Measurements from ENCODE around the gene TDRD6. TPM values are rescaled to one million over a fixed set of nuclear protein-coding genes. Genes with fewer than 3 reads are reported as not detected.
"Not testable (repeated sequence)": the region's sequence is repeated elsewhere in the genome, so short reads cannot be mapped to it uniquely, and the experiment has no call there.

The TDRD6 gene
- total RNA-seq, 1 donor: under 0.01 TPM

DNA sequence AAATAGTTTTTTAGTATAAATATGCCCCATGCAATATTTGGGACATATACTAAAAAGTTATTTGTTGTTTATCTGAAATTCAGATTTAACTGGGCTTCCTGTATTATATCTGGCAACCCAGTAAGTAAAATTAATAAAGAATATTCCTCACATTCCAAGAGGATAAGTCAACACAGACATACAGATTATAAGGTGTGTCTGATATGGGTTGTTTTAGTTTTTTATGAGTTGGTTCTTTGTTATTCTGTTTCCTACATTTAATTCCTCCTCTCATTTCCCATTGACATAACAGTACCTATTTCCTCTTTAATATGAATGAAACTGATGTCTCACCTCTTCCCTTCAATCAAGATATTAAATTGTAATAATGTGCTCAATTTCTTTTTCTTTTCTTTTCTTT is 49.2 kb downstream of the TDRD6 start:
- DNase-seq (ENCODE audit: low read depth in 2 of 3, low spot score in 2 of 3): no peak

DNA sequence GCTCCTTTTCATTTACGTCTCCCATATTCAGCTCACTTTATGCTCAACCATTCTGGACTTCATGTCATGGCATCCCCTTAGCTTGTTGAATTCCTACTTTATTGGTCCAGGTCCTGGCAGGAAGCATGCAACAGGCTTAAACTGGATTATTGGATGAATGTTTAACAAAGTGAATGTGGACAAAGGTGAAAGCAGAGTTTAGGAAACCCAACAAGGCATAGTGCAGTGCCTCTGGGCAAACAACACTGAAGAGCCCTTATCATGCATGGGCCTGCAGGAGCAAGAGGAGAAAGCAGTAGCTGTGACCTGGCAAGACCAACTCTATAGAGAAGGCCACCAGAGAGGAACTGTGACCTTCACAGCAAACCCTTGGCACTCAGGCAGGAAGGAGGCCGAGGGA is 53.8 kb downstream of the TDRD6 start:
- no peak for DNase-seq (ENCODE audit: low read depth in 2 of 3, low spot score in 2 of 3)

DNA sequence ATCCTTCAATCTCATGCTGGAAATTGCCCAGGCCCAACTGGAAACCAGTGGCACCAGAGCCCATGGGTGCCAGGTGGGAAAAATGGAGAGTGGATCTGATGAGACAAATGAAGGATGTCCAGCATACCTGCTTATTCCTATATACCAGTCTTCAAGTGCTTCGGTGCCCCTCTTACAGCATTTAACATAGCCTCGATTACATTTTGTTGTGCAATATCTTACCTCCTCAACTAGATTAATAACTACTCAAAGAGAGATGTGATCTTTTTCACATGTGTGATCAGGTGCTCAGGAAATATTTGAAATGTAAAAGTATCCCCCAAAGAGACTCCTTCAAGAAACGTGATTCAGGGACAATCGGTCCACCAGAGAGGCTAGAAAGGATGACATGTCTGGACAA is 54.2 kb downstream of the TDRD6 start:
- DNase-seq (ENCODE audit: low read depth in 2 of 3, low spot score in 2 of 3): no peak

GRCh38 chr6:46743425-46744158 is 55.9 kb downstream of the TDRD6 start:
- no peak for DNase-seq (ENCODE audit: low read depth in 2 of 3, low spot score in 2 of 3)

GRCh38 chr6:46744159-46744725 is 56.6 kb downstream of the TDRD6 start:
- not testable (repeated sequence) for DNase-seq (ENCODE audit: low read depth in 2 of 3, low spot score in 2 of 3)

- no peak for DNase-seq (ENCODE audit: low read depth in 2 of 3, low spot score in 2 of 3)
These were observed 58.3 kb downstream of the TDRD6 start for GRCh38 chr6:46745973-46746372.

DNA sequence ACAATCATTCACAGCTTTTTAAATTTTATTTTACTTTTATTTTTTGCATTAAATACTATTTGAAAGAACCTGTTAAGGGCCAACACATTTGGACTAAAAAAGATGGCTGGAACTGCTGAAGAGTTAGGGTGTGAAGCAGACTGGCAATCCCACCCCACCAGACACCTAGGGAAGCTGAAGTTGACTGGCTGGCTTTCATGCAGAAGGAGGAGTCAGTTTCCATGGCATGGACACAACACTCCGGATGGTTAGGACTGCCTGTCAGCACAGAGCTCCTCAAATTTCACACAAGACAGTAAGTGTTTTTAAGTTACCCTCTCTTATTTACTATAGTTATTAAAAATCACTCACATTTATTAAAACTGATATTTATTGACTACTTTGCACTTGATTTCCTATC is 59.0 kb downstream of the TDRD6 start, which contains the start of gene ANKRD66:
ANKRD66 (plus strand) TSS at position 238 of the 400 bp plus-strand sequence. CDS start 5,016 bp downstream, outside the sequence.
- DNase-seq (ENCODE audit: low read depth in 2 of 3, low spot score in 2 of 3): no peak

DNA sequence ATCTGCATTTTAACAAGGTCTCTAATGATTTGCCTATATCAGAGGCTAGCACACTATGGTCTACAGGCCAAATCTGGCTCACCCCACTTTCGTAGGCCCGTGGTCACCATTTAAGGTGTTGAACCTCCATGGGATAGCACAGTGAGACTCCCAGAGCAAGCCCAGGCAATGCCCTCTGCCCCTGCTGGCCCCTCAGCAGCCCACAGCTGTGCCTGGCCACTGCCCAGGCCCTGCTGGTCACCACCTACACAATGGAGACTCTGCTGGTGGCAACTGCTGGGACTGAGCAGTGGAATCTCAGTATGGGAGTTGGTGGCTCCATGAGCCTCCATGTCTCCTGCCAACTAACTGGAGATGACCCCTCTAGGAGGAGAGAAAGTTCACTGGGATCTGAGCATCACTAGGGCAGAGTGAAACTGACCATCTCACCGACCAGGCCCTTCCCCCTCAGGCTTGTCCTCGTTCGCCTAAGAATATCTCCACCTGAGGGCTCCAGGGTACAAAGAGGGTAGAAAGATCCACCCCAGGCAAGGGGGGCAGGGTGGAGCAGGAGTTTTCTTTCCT is 61.3 kb downstream of the TDRD6 start:
- no peak for DNase-seq (ENCODE audit: low read depth in 2 of 3, low spot score in 2 of 3)

DNA sequence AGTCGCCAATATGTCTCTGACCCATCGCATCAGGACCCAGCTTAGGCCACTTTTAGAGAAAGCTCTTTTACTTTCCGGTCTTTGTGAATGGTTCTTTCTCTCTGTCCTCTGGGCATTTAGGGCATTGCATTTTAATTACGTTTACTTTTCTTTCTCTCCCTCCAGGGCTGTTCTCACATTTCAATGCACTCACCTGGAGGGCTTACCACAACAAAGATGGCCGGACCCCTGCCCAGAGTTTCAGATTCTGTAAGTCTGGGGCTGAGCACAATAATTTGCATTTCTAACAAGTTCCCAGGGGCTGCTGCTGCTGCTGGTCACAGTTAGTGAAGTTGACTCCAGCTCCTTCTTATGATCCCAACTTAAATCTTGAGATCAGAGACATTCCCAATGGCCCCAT is 62.0 kb downstream of the TDRD6 start:
- no peak for DNase-seq (ENCODE audit: low read depth in 2 of 3, low spot score in 2 of 3)

GRCh38 chr6:46751658-46752057 is 64.0 kb downstream of the TDRD6 start:
- no peak for DNase-seq (ENCODE audit: low read depth in 2 of 3, low spot score in 2 of 3)

Other genes starting within 250 kb of the TDRD6 start
- gene RCAN2, start 196.4 kb upstream of the TDRD6 start, total RNA-seq: under 0.01 TPM
- gene CYP39A1, start 35.1 kb upstream of the TDRD6 start, total RNA-seq: under 0.01 TPM
- gene SLC25A27, start 34.9 kb upstream of the TDRD6 start, total RNA-seq: 5.7 TPM
- not detected for gene PLA2G7, start 47.5 kb downstream of the TDRD6 start, total RNA-seq
- not detected for gene ANKRD66, start 59.0 kb downstream of the TDRD6 start, total RNA-seq
- not detected for gene MEP1A, start 105.5 kb downstream of the TDRD6 start, total RNA-seq
- under 0.01 TPM for gene ADGRF5, start 234.1 kb downstream of the TDRD6 start, total RNA-seq